Activated B cell treated with CpG ODN at 0.5 μM for 24 hours (primary cell): ENCODE results near the gene PPM1N. TPM values are rescaled to one million over a fixed set of nuclear protein-coding genes. Genes with fewer than 3 reads are reported as not detected.
"Not testable (repeated sequence)": the region's sequence is repeated elsewhere in the genome, so short reads cannot be mapped to it uniquely, and the experiment has no call there.

Experiments
- ATAC-seq: fragments of 200-7000 bp; cut with Tn5 transposase; one replicate; pipeline ENCODE4 v1.10.0; 2021; ENCODE audit warnings: low read depth, mild to moderate bottlenecking, moderate library complexity
- CTCF ChIA-PET: fragments of 350-600 bp; sonication (Branson Sonifier 250); formaldehyde crosslinking; loops from one replicate; lab custom pipeline; 2021; ENCODE audit warnings: antibody characterized with exemption; lab: Charles Lee
- POLR2A ChIA-PET: fragments of 350-600 bp; sonication (Branson Sonifier 250); formaldehyde crosslinking; loops from one replicate; lab custom pipeline; 2021; ENCODE audit warnings: antibody characterized with exemption; lab: Charles Lee
- DNase-seq: peaks from one replicate; pipeline ENCODE4 v3.0.0; 2022
- H3K27ac Mint-ChIP-seq: one replicate; pipeline ENCODE4 v1.8.0; 2020; ENCODE audit warnings: mixed read lengths
- H3K27me3 Mint-ChIP-seq: one replicate; pipeline ENCODE4 v1.8.0; 2021; ENCODE audit warnings: mixed read lengths
- H3K36me3 Mint-ChIP-seq: one replicate; pipeline ENCODE4 v1.8.0; 2021; ENCODE audit warnings: low read depth, mixed read lengths
- H3K4me1 Mint-ChIP-seq: one replicate; pipeline ENCODE4 v1.8.0; 2021; ENCODE audit warnings: mixed read lengths
- H3K4me3 Mint-ChIP-seq: one replicate; pipeline ENCODE4 v1.8.0; 2020; ENCODE audit warnings: mild to moderate bottlenecking, mixed read lengths
- H3K9me3 Mint-ChIP-seq: one replicate; pipeline ENCODE4 v1.8.0; 2020; ENCODE audit warnings: mixed read lengths
- CTCF ChIP-seq: fragments of 200-600 bp; IDR thresholded peaks from one replicate; pipeline ENCODE4 v1.8.0; 2022; ENCODE audit warnings: antibody characterized with exemption, mild to moderate bottlenecking
- intact Hi-C: fragments of 100-400 bp; cut with micrococcal nuclease; formaldehyde crosslinking; loops from one replicate; pipeline ENCODE4 v1.15.1; 2024
- total RNA-seq: library from RNA; stranded (reverse); gene quantifications from 2 replicates; pipeline ENCODE4 v1.2.3, GENCODE V29; 2022

The PPM1N gene
- total RNA-seq, 1 donor from 2014 or later, result 0.80 TPM

DNA sequence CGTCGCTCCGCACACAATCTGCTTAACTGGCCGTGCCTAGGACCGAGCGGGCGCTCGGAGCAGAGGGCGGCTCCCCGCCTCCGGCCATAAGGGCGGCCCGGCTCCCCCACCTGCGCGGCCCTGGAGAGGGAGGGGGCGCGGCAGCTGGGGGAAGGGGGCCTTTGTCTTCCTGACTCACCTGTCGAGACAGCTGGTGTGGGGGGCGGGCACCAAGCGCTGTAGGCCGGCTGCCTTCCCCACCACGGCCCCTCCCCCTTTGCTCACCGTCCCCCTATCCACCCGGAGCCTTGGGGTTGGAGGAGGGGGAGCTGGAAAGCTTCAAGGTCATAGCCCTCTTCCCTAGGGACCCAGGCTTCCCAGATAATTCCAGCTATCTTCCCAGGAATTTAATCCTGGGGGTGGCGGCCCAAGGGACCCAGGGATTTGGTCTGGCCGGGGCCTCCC is 10.2 kb downstream of the PPM1N start:
- Mint-ChIP-seq H3K4me3 (peak overlapping the region; percentile 96), H3K27ac (peak overlapping the region; percentile 93), H3K27me3 (no peaks in the 10 kb centered on the region), H3K36me3 (peaks cover 30% of the 10 kb centered on the region), H3K4me1 (peaks cover 60% of the 10 kb centered on the region), H3K9me3 (no peaks in the 10 kb centered on the region)
- peak; percentile 55 for DNase-seq
- TF ChIP-seq CTCF, result no peak
- ChIA-PET CTCF (interaction anchor here (0.9 to 1.5 kb wide), 2 partner anchors 30 to 69 kb away, joined by 4 to 6 read pairs; no protein-coding TSS in a partner anchor), POLR2A (interaction anchor here (0.6 to 2.2 kb wide), 8 partner anchors 9 to 284 kb away, joined by 3 to 10 read pairs (median 4); partner anchors contain the start of genes DMWD and RTN2)
- ATAC-seq, result peak; percentile 6
- intact Hi-C loops, result loop anchor here (5.0 kb wide), 1 partner anchor 49 kb away; no protein-coding TSS in a partner anchor

DNA sequence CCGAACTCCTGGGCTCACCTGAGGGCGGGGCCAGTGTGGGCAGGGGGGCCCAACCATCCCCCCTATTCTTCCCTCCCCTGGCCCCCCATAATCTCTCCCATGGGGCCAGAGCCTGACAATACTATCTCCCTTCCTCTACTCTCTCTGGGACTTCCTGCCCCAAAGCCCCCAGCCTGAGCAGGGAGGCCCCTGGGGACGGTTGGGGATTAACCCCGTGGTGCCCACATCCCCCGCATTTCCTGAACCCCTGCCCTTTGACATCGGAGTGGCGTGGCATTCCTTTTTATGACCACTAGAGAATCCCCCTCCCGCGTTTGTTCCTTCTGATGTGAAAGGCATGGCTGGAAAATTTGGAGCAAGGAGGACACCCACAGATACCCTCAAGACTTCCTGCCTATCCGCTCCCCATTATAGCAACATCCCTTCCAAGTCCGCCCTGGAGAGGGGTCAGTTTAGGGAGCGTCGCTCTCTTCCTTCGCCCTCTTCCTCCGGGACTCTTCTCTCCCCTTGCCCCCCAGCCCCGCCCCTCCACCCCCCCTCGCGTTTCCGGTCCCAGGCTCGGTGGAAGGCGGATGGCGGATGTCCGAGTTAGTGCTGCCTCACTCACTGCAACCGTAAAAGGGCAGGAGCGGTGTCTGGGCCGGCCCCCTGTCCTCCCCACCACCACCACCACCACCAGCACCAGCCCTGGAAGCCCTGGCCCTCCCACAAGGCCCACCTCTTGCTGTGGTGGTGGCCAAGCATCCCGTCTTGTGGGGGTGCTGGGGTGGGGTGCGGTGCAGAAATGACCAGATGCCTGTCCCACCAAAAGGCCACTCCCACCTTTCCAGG is 10.8 kb downstream of the PPM1N start:
- intact Hi-C loops, result loop anchor here (5.0 kb wide), 1 partner anchor 48 kb away; no protein-coding TSS in a partner anchor
- Mint-ChIP-seq H3K27ac (peak overlapping the region; percentile 93), H3K27me3 (no peaks in the 10 kb centered on the region), H3K4me3 (peak overlapping the region; percentile 96), H3K36me3 (peaks cover 30% of the 10 kb centered on the region), H3K9me3 (no peaks in the 10 kb centered on the region), H3K4me1 (peaks cover 64% of the 10 kb centered on the region)
- DNase-seq (peak; percentile 59), ATAC-seq (peak; percentile 29)
- no peak for TF ChIP-seq CTCF
- CTCF ChIA-PET, result interaction anchor here (0.9 to 1.8 kb wide), 3 partner anchors 24 to 30 kb away, joined by 3 to 5 read pairs (median 4); no protein-coding TSS in a partner anchor
- POLR2A ChIA-PET, result interaction anchor here (1.0 to 2.2 kb wide), 7 partner anchors 9 to 208 kb away, joined by 3 to 10 read pairs (median 4); partner anchors contain the start of gene RTN2

DNA sequence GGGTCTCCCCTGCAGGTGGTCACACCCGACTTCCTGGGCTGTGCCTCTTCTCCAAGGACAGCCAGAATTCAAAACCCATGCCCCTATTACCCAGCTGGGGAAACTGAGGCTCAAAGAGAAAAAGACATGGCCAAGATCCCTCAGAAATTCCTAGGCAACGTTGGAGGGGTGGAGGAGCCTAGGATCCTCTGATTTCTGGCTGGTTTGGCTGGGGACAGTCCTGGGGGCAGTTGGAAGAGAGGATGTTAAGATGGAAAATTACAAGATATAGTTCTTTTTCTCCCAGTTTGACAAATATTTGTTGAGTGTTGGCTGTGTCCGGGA is 11.4 kb downstream of the PPM1N start:
- Mint-ChIP-seq H3K4me3 (peak overlapping the region; percentile 96), H3K9me3 (no peaks in the 10 kb centered on the region), H3K27me3 (no peaks in the 10 kb centered on the region), H3K36me3 (peaks cover 30% of the 10 kb centered on the region), H3K4me1 (peaks cover 69% of the 10 kb centered on the region), H3K27ac (peak overlapping the region; percentile 93)
- ChIA-PET CTCF (interaction anchor here (1.0 to 1.8 kb wide), 2 partner anchors 24 to 30 kb away, joined by 3 to 5 read pairs; no protein-coding TSS in a partner anchor), POLR2A (interaction anchor here (1.1 kb wide), 1 partner anchor 9 kb away, joined by 4 read pairs; no protein-coding TSS in a partner anchor)
- ATAC-seq, result no peak
- intact Hi-C loops, result loop anchor here (5.0 kb wide), 1 partner anchor 48 kb away; no protein-coding TSS in a partner anchor
- no peak for TF ChIP-seq CTCF
- DNase-seq, result no peak

DNA sequence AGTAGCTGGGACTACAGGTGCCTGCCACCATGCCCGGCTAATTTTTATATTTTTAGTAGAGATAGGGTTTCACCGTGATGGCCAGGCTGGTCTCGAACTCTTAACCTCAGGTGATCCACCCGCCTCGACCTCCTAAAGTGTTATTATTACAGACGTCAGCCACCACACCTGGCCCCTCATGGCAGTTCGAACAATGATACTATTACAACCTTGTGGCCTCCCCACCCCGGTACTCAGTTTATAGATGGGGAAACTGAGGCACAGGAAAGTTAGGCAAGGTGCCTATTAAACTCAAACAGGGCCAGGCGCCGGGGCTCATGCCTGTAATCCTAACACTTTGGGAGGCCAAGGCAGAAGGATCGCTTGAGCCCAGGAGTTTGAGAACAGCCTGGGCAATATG is 12.1 kb downstream of the PPM1N start:
- DNase-seq, ATAC-seq, H3K9me3 Mint-ChIP-seq, intact Hi-C loops, H3K27me3 Mint-ChIP-seq: not testable (repeated sequence)
- Mint-ChIP-seq H3K4me1 (peaks cover 72% of the 10 kb centered on the region), H3K36me3 (peaks cover 32% of the 10 kb centered on the region), H3K4me3 (peak overlapping the region; percentile 96), H3K27ac (peak overlapping the region; percentile 93)
- ChIA-PET CTCF (interaction anchor here (1.0 to 1.8 kb wide), 3 partner anchors 11 to 30 kb away, joined by 3 to 5 read pairs (median 5); no protein-coding TSS in a partner anchor), POLR2A (interaction anchor here (0.6 to 1.1 kb wide), 4 partner anchors 8 to 282 kb away, joined by 3 to 5 read pairs (median 4); partner anchors contain the start of gene DMWD)

GRCh38 chr19:45511074-45511473 is 12.8 kb downstream of the PPM1N start:
- intact Hi-C loops, result no loop called here
- no peaks in the 10 kb centered on the region for H3K27me3 Mint-ChIP-seq
- no peaks in the 10 kb centered on the region for H3K9me3 Mint-ChIP-seq
- ATAC-seq (no peak), DNase-seq (no peak)
- H3K27ac Mint-ChIP-seq, result peak overlapping the region; percentile 70
- H3K36me3 Mint-ChIP-seq, result peaks cover 36% of the 10 kb centered on the region
- TF ChIP-seq CTCF, result no peak
- CTCF ChIA-PET, result interaction anchor here (1.6 to 1.8 kb wide), 2 partner anchors 12 to 26 kb away, joined by 5 read pairs; no protein-coding TSS in a partner anchor
- POLR2A ChIA-PET, result interaction anchor here (0.7 kb wide), 2 partner anchors 47 to 66 kb away, joined by 4 to 5 read pairs; no protein-coding TSS in a partner anchor
- peaks cover 72% of the 10 kb centered on the region for H3K4me1 Mint-ChIP-seq
- H3K4me3 Mint-ChIP-seq, result peak overlapping the region; percentile 57
